ENCODE measurements around the gene KLHL17. TPM values are rescaled to one million over a fixed set of nuclear protein-coding genes. Genes with fewer than 3 reads are reported as not detected.

KLHL17 gene
- polyA plus RNA-seq, 2 of the 4 experiments (the other 2 are of a cell fraction): 5.7 to 21.6 TPM

GRCh38 chr1:982765-983436 is 22.5 kb downstream of the KLHL17 start:
- FAIRE-seq (no peak), DNase-seq (ENCODE audit: low read depth in 1 of 2, low spot score in 1 of 2) (no peak), ATAC-seq (no peak)
- ChIA-PET POLR2A (no interaction called here), CTCF (interaction anchor here (0.8 to 7.6 kb wide), 13 partner anchors 11 to 308 kb away, joined by 3 to 126 read pairs (median 8); partner anchors contain the start of genes HES4 and ISG15)
- Histone ChIP-seq H3K27ac (no peak overlapping the region), H3K4me3 (no peak overlapping the region), H3K4me2 (no peak overlapping the region), H3K4me1 (no peaks in the 10 kb centered on the region), H3K9me3 (no peaks in the 10 kb centered on the region)
- 89% methylated on average over 27 of the region's 43 CpGs for WGBS (ENCODE audit: missing lambda C conversion rate)
- TF ChIP-seq SMC3 (IDR thresholded peaks at IDR 0.05): no peak
- TF ChIP-seq ZNF302 (CRISPR knock-in tag; IDR thresholded peaks at IDR 0.05): no peak
- no peak for TF ChIP-seq JUN (IDR thresholded peaks at IDR 0.05)

GRCh38 chr1:983798-984475 is 23.6 kb downstream of the KLHL17 start:
- ATAC-seq (peak; percentile 64 to 79; a peak in 5 of 6 replicates), FAIRE-seq (no peak), DNase-seq (ENCODE audit: low read depth in 1 of 2, low spot score in 1 of 2) (no peak)
- Histone ChIP-seq H3K4me3 (0 out of 3 replicates have a peak overlapping the region, but pooled peaks have one; percentile 12), H3K27ac (peak overlapping the region in 1 of 2 experiments; percentile 68; a peak in 3 of 6 replicates), H3K9me3 (no peaks in the 10 kb centered on the region), H3K4me1 (no peaks in the 10 kb centered on the region), H3K4me2 (peak overlapping the region; percentile 64)
- ChIA-PET POLR2A (no interaction called here), CTCF (interaction anchor here (0.6 to 7.6 kb wide), 34 partner anchors 8 to 386 kb away, joined by 3 to 126 read pairs (median 4); partner anchors contain the start of genes HES4 and ISG15)
- TF ChIP-seq POLR2A (IDR thresholded peaks at IDR 0.05; ENCODE audit: low read length): no peak
- peak; percentile 74 to 92 for TF ChIP-seq RAD21 (conservative IDR thresholded peaks at IDR 0.05 in 1 of 2, IDR thresholded peaks at IDR 0.05 in 1 of 2)
- TF ChIP-seq CEBPB (IDR thresholded peaks at IDR 0.05): no peak
- no peak for TF ChIP-seq ZSCAN20 (CRISPR knock-in tag; IDR thresholded peaks at IDR 0.05)
- no peak for TF ChIP-seq HDAC2 (IDR thresholded peaks at IDR 0.05)
- TF ChIP-seq PHF8 (IDR thresholded peaks at IDR 0.05; ENCODE audit: borderline replicate concordance, low read depth): no peak
- TF ChIP-seq RCOR1 (IDR thresholded peaks at IDR 0.05; ENCODE audit: low read depth, low read length): no peak
- TF ChIP-seq, protein P1, sequence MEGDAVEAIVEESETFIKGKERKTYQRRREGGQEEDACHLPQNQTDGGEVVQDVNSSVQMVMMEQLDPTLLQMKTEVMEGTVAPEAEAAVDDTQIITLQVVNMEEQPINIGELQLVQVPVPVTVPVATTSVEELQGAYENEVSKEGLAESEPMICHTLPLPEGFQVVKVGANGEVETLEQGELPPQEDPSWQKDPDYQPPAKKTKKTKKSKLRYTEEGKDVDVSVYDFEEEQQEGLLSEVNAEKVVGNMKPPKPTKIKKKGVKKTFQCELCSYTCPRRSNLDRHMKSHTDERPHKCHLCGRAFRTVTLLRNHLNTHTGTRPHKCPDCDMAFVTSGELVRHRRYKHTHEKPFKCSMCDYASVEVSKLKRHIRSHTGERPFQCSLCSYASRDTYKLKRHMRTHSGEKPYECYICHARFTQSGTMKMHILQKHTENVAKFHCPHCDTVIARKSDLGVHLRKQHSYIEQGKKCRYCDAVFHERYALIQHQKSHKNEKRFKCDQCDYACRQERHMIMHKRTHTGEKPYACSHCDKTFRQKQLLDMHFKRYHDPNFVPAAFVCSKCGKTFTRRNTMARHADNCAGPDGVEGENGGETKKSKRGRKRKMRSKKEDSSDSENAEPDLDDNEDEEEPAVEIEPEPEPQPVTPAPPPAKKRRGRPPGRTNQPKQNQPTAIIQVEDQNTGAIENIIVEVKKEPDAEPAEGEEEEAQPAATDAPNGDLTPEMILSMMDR (IDR thresholded peaks at IDR 0.05): peak; percentile 78
- no peak for TF ChIP-seq MAZ (IDR thresholded peaks at IDR 0.05; ENCODE audit: borderline replicate concordance, low read depth, low read length)
- no peak for TF ChIP-seq FOSL2 (IDR thresholded peaks at IDR 0.05)
- no peak for TF ChIP-seq FOSL2 (CRISPR knock-in tag; IDR thresholded peaks at IDR 0.05)
- no peak for TF ChIP-seq CHD4 (IDR thresholded peaks at IDR 0.05; ENCODE audit: borderline replicate concordance)
- peak; percentile 85 for TF ChIP-seq SMC3 (IDR thresholded peaks at IDR 0.05)
- no peak for TF ChIP-seq FOSB (CRISPR knock-in tag; IDR thresholded peaks at IDR 0.05)
- TF ChIP-seq, protein P2, sequence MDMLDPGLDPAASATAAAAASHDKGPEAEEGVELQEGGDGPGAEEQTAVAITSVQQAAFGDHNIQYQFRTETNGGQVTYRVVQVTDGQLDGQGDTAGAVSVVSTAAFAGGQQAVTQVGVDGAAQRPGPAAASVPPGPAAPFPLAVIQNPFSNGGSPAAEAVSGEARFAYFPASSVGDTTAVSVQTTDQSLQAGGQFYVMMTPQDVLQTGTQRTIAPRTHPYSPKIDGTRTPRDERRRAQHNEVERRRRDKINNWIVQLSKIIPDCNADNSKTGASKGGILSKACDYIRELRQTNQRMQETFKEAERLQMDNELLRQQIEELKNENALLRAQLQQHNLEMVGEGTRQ (IDR thresholded peaks at IDR 0.05): no peak
- no peak for TF ChIP-seq CHD2 (IDR thresholded peaks at IDR 0.05; ENCODE audit: low read length, partially characterized antibody)
- no peak for TF ChIP-seq ESRRA (IDR thresholded peaks at IDR 0.05; ENCODE audit: borderline replicate concordance, low read length)
- WGBS (ENCODE audit: missing lambda C conversion rate): 29% methylated on average over 12 of the region's 29 CpGs

DNA sequence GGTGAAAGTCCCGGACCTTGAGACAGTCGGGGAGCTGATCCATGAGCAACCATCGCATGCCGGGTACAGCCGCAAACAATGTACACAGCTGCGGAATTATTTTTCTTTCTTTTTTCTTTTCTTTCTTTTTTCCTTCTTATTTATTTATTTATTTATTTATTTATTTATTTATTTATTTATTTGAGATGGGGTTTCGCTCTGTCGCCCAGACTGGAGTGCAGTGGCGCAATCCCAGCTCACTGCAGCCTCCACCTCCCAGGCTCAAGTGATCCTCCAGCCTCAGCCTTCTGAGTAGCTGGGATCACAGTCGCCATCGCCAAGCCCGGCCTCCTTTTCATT is 24.1 kb downstream of the KLHL17 start:
- ATAC-seq (peak; percentile 4 to 41; a peak in 3 of 6 replicates), DNase-seq (ENCODE audit: low read depth in 1 of 2, low spot score in 1 of 2) (no peak), FAIRE-seq (no peak)
- no peaks in the 10 kb centered on the region for H3K9me3 ChIP-seq
- H3K4me2 ChIP-seq: peak overlapping the region; percentile 64
- CTCF ChIA-PET: interaction anchor here (0.6 to 7.6 kb wide), 31 partner anchors 9 to 386 kb away, joined by 3 to 126 read pairs (median 3); partner anchors contain the start of genes HES4 and ISG15
- H3K4me1 ChIP-seq: no peaks in the 10 kb centered on the region
- H3K27ac ChIP-seq: peak overlapping the region in 1 of 2 experiments; percentile 68; a peak in 3 of 6 replicates
- WGBS (ENCODE audit: missing lambda C conversion rate): 35% methylated on average over 11 of the region's 12 CpGs
- peak in 1 of 2 experiments; percentile 14; a peak in 1 of 5 replicates for TF ChIP-seq RAD21 (conservative IDR thresholded peaks at IDR 0.05 in 1 of 2, IDR thresholded peaks at IDR 0.05 in 1 of 2)
- TF ChIP-seq ZC3H11A (IDR thresholded peaks at IDR 0.05): peak; percentile 38
- no peak for TF ChIP-seq NR3C1 (IDR thresholded peaks at IDR 0.05)
- TF ChIP-seq, protein P1 (IDR thresholded peaks at IDR 0.05): peak; percentile 30; the same call in 1 of the 3 replicates
- TF ChIP-seq CEBPB (IDR thresholded peaks at IDR 0.05): peak in 1 of 2 experiments; percentile 35; a peak in 1 of 4 replicates
- POLR2A ChIA-PET: no interaction called here
- 0 out of 3 replicates have a peak overlapping the region, but pooled peaks have one; percentile 12 for H3K4me3 ChIP-seq
